ENCODE data around the gene MEGF6. TPM values are rescaled to one million over a fixed set of nuclear protein-coding genes. Genes with fewer than 3 reads are reported as not detected.
A peak's percentile ranks its signal among the peaks of the same experiment; 100 is the strongest.

MEGF6 gene
- total RNA-seq, 1 donor from 2014 or later = 209 TPM

DNA sequence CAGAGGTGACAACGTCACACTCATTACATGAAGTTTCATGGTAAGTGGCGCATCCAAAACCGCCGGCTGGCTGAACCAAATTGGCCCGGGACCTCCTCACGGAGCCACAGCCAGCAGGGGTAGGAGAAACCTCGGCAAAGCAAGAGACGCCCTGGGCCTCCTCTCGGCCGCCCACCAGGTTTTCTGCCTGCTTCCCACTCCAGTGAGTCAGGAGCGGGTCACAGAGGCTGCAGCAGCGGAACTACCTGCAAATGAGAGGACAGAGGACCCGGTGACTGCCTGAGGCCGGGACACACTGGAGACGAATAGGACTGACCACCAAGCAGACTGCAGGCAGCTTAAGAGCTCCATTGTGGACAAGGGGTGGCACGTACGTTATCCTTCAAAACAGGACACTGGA, 55.0 kb downstream of the MEGF6 start:
- H3K27ac Mint-ChIP-seq = no peak overlapping the region
- no peak for DNase-seq (ENCODE audit: low spot score in 2 of 2, unreplicated experiment in 2 of 2)

DNA sequence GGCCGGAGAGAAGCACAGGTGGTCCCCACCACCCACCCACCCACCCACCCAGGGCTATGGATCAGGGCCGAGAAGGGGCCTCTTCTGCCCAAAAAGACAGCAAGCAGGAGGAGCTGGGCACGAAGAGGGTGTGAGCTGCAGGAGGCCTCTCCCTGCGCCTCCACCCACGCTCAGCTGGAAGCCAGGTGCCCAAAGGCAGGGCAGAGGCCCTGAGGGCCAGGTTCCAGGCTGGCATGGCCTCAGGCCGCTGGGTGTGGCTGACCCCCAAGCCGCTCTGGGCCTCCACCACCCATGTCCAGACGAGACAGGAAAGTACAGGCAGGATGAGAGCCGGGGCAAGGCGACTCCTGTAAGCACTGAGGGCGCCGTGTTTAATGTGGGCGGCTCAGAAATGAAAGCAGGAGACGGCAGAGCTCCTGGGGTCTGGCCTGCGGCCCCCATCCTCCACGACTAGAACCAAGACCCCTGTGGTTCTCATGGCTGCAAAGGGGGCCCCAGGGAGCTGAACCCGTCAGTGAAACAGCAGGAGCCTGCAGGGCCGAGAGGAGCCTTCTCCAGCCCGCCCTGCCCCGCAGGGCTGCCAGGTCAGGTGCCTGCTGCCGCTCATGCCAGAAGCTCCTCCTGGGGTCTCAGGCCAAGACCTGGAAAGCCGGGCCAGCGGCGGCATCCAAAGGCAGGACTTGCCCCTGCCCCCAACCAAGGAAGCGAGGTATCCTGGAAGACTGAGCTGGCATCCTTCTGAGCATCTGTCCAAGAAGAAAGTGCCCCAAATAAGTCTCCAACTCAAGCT, 56.0 kb downstream of the MEGF6 start:
- Mint-ChIP-seq H3K4me1 (peaks cover 19% of the 10 kb centered on the region), H3K27me3 (ENCODE audit: low read depth) (no peaks in the 10 kb centered on the region), H3K27ac (no peak overlapping the region), H3K9me3 (no peaks in the 10 kb centered on the region), H3K4me3 (no peak overlapping the region), H3K36me3 (peaks cover 4% of the 10 kb centered on the region)
- TF ChIP-seq, protein P1, sequence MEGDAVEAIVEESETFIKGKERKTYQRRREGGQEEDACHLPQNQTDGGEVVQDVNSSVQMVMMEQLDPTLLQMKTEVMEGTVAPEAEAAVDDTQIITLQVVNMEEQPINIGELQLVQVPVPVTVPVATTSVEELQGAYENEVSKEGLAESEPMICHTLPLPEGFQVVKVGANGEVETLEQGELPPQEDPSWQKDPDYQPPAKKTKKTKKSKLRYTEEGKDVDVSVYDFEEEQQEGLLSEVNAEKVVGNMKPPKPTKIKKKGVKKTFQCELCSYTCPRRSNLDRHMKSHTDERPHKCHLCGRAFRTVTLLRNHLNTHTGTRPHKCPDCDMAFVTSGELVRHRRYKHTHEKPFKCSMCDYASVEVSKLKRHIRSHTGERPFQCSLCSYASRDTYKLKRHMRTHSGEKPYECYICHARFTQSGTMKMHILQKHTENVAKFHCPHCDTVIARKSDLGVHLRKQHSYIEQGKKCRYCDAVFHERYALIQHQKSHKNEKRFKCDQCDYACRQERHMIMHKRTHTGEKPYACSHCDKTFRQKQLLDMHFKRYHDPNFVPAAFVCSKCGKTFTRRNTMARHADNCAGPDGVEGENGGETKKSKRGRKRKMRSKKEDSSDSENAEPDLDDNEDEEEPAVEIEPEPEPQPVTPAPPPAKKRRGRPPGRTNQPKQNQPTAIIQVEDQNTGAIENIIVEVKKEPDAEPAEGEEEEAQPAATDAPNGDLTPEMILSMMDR (IDR thresholded peaks at IDR 0.05; ENCODE audit: unreplicated experiment) = no peak
- no peak for DNase-seq (ENCODE audit: low spot score in 2 of 2, unreplicated experiment in 2 of 2)

More for the DNA sequence above, 55.0 kb downstream of the MEGF6 start:
- H3K4me1 Mint-ChIP-seq = peaks cover 19% of the 10 kb centered on the region
- TF ChIP-seq, protein P1 (IDR thresholded peaks at IDR 0.05; ENCODE audit: unreplicated experiment) = no peak
- no peaks in the 10 kb centered on the region for H3K9me3 Mint-ChIP-seq
- H3K27me3 Mint-ChIP-seq (ENCODE audit: low read depth) = no peaks in the 10 kb centered on the region
- peaks cover 6% of the 10 kb centered on the region for H3K36me3 Mint-ChIP-seq
- no peak overlapping the region for H3K4me3 Mint-ChIP-seq

DNA sequence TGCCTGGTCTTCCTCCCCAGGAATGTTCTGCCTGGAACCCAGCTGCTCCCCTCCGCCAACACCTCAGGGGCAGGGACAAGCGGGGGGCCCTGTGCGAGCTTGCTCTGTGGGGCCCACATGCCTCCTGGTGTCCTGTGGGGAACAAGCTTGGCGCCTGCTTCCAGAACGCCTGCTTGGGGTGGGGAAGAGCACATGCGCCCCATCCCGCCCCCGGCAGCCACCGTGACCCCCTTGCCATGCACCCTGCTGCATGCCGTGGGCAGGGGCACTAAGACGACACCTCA, 57.4 kb downstream of the MEGF6 start:
- no peak overlapping the region for H3K4me3 Mint-ChIP-seq
- no peaks in the 10 kb centered on the region for H3K36me3 Mint-ChIP-seq
- H3K27me3 Mint-ChIP-seq (ENCODE audit: low read depth) = no peaks in the 10 kb centered on the region
- no peak overlapping the region for H3K27ac Mint-ChIP-seq
- H3K4me1 Mint-ChIP-seq = peaks cover 17% of the 10 kb centered on the region
- TF ChIP-seq, protein P1 (IDR thresholded peaks at IDR 0.05; ENCODE audit: unreplicated experiment) = no peak
- no peak for DNase-seq (ENCODE audit: low spot score in 2 of 2, unreplicated experiment in 2 of 2)
- no peaks in the 10 kb centered on the region for H3K9me3 Mint-ChIP-seq

DNA sequence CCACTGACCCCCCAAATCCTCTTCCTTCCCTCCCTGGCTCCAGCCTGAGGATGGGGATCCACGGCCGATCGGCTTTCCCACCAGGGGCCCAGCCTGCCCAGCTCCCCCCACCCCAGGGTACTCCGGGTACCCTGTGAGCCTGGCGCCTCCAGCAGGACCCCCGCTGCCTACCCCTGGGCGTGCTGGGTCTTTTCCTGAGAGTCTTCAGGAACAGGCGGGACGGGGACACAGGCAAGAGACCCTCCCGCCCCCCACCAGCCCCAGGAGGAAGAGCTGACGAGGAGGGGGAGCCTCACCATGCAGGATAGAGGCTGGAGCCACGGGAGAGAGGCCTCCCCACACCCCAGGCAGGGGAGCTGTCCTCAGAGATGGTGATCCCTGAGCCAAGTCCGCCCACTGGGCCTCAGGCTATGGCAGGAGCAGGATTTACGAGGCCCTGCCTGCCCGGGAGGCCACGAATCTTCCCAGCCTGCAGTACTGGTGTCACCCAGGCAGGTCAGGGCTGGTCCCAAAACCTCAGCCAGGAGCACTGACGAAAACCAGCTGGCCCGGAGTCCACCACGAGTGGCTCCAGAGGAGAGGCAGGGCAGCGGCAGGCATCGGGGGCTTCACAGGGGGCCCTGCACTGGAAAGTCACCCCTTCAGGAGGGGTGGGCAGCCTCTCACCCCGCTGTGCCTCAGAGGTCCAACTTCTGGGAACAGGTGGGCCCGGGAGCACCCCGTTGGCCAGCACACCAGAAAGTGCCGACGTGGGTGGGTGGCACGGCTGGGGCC, 58.0 kb downstream of the MEGF6 start:
- H3K27ac Mint-ChIP-seq = peak overlapping the region; percentile 30
- no peak overlapping the region for H3K4me3 Mint-ChIP-seq
- H3K9me3 Mint-ChIP-seq = no peaks in the 10 kb centered on the region
- DNase-seq (ENCODE audit: low spot score in 2 of 2, unreplicated experiment in 2 of 2) = no peak
- H3K36me3 Mint-ChIP-seq = no peaks in the 10 kb centered on the region
- H3K4me1 Mint-ChIP-seq = peaks cover 17% of the 10 kb centered on the region
- TF ChIP-seq, protein P1 (IDR thresholded peaks at IDR 0.05; ENCODE audit: unreplicated experiment) = no peak
- no peaks in the 10 kb centered on the region for H3K27me3 Mint-ChIP-seq (ENCODE audit: low read depth)

DNA sequence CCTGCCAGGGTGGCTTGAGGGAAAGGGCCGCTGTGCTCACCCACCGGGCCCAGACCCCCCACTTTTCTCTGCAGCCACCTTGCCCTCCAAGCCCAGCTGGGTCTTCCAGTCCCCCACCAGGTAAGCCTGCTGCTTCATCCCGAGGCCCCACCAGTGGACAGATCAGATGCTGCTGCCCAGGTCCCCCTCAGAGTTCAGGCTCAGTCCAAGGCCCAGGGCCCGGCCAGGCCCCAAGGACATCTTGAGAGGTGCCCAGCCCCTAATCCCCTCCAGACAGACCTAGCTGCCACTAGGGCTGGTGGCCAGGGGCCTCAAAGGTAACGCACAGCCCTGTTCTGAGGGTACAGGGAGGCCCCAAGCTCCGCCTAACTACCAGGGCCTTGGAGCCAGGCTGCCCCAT, 58.6 kb downstream of the MEGF6 start:
- Mint-ChIP-seq H3K9me3 (no peaks in the 10 kb centered on the region), H3K27ac (no peak overlapping the region), H3K27me3 (ENCODE audit: low read depth) (no peaks in the 10 kb centered on the region), H3K4me3 (no peak overlapping the region), H3K4me1 (peaks cover 22% of the 10 kb centered on the region), H3K36me3 (no peaks in the 10 kb centered on the region)
- no peak for DNase-seq (ENCODE audit: low spot score in 2 of 2, unreplicated experiment in 2 of 2)
- TF ChIP-seq, protein P1 (IDR thresholded peaks at IDR 0.05; ENCODE audit: unreplicated experiment) = no peak
